SK-N-SH treated with all-trans-retinoic acid at 6 μM for 48 hours (cell line): ENCODE measurements around the gene OR13D1.

Source experiments
- ATAC-seq: fragments of 200-7000 bp; cut with Tn5 transposase; 3 replicates; pipeline ENCODE4 v1.9.1; 2020; ENCODE audit warnings: mild to moderate bottlenecking, moderate library complexity
- ARNTL ChIP-seq: fragments of 450-650 bp; formaldehyde crosslinking; IDR thresholded peaks from 2 replicates; pipeline ENCODE4 v1.5.0; 2020; ENCODE audit warnings: low read depth, mild to moderate bottlenecking, moderate library complexity, borderline replicate concordance
- BACH2 ChIP-seq: fragments of 250-450 bp; sonication (Bioruptor Pico); IDR thresholded peaks from 2 replicates; pipeline ENCODE4 v1.9.0; 2021; ENCODE audit warnings: mild to moderate bottlenecking, borderline replicate concordance
- ESRRG ChIP-seq: fragments of 250-450 bp; sonication (Bioruptor Pico); IDR thresholded peaks from 2 replicates; pipeline ENCODE4 v1.6.1; 2021; ENCODE audit warnings: mild to moderate bottlenecking
- GLIS3 ChIP-seq: fragments of 250-450 bp; sonication (Bioruptor Pico); IDR thresholded peaks from 2 replicates; pipeline ENCODE4 v1.5.0; 2020; ENCODE audit warnings: mild to moderate bottlenecking, moderate library complexity
- OSR1 ChIP-seq: fragments of 250-450 bp; sonication (Bioruptor Pico); IDR thresholded peaks from 2 replicates; pipeline ENCODE4 v1.8.0; 2022; ENCODE audit warnings: moderate library complexity, mild to moderate bottlenecking, inconsistent platforms
- PPARA ChIP-seq: fragments of 250-450 bp; sonication (Bioruptor Pico); IDR thresholded peaks from 2 replicates; pipeline ENCODE4 v1.5.0; 2020; ENCODE audit warnings: mild to moderate bottlenecking, borderline replicate concordance
- RARB ChIP-seq: fragments of 250-450 bp; sonication (Bioruptor Pico); IDR thresholded peaks from 2 replicates; pipeline ENCODE4 v1.8.0; 2021; ENCODE audit warnings: mild to moderate bottlenecking, moderate library complexity
- SNAI2 ChIP-seq: fragments of 250-450 bp; sonication (Bioruptor Pico); IDR thresholded peaks from 2 replicates; pipeline ENCODE4 v1.5.0; 2020; ENCODE audit warnings: mild to moderate bottlenecking, moderate library complexity
- TOX ChIP-seq: fragments of 250-450 bp; sonication (Bioruptor Pico); IDR thresholded peaks from 2 replicates; pipeline ENCODE4 v1.8.0; 2021; ENCODE audit warnings: mild to moderate bottlenecking, moderate library complexity, borderline replicate concordance
- ZC3H10 ChIP-seq: fragments of 250-450 bp; sonication (Bioruptor Pico); IDR thresholded peaks from 2 replicates; pipeline ENCODE4 v1.5.1; 2021; ENCODE audit warnings: mild to moderate bottlenecking, moderate library complexity
- ZFP30 ChIP-seq: fragments of 450-650 bp; formaldehyde crosslinking; IDR thresholded peaks from 2 replicates; pipeline ENCODE4 v1.5.0; 2022; ENCODE audit warnings: mild to moderate bottlenecking, moderate library complexity
- ZNF70 ChIP-seq: fragments of 450-650 bp; formaldehyde crosslinking; IDR thresholded peaks from 2 replicates; pipeline ENCODE4 v1.5.0; 2020; ENCODE audit warnings: mild to moderate bottlenecking, moderate library complexity
- ZNF8 ChIP-seq: fragments of 450-650 bp; formaldehyde crosslinking; IDR thresholded peaks from 2 replicates; pipeline ENCODE4 v1.5.0; 2020; ENCODE audit warnings: mild to moderate bottlenecking, moderate library complexity
- TF ChIP-seq, protein P1 (sequence below): fragments of 250-450 bp; sonication (Bioruptor Pico); IDR thresholded peaks from 2 replicates; pipeline ENCODE4 v1.8.0; 2021; ENCODE audit warnings: low read depth, mild to moderate bottlenecking, moderate library complexity, borderline replicate concordance
- TF ChIP-seq, protein P2 (sequence below): fragments of 250-450 bp; sonication (Bioruptor Pico); IDR thresholded peaks from 2 replicates; pipeline ENCODE4 v1.5.0; 2020; ENCODE audit warnings: mild to moderate bottlenecking, moderate library complexity
- TF ChIP-seq, protein P3 (sequence below): fragments of 250-450 bp; sonication (Bioruptor Pico); IDR thresholded peaks from 2 replicates; pipeline ENCODE4 v1.8.0; 2020; ENCODE audit warnings: mild to moderate bottlenecking, moderate library complexity, borderline replicate concordance

The OR13D1 gene, protein sequence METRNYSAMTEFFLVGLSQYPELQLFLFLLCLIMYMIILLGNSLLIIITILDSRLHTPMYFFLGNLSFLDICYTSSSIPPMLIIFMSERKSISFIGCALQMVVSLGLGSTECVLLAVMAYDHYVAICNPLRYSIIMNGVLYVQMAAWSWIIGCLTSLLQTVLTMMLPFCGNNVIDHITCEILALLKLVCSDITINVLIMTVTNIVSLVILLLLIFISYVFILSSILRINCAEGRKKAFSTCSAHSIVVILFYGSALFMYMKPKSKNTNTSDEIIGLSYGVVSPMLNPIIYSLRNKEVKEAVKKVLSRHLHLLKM

DNA sequence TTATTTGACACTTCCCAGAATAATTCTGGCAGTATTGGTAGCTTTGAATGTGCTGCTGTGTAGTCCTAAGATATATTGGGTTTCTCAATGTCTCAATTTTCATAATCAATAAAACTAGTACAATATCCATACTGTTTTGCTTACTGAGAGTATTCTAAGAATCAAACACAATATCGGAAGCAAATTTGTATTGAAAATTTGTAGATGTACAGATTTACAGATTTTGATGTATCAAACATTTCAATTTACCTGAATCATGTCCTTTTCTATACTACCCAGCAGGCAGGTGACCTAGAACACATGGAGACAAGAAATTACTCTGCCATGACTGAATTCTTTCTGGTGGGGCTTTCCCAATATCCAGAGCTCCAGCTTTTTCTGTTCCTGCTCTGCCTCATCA, at the start of gene OR13D1:
Gene OR13D1, plus strand, starts transcription at position 301 of the 400 bp plus-strand sequence. Its CDS starts 0 bp downstream, at position 301.
- ATAC-seq = no peak
- no peak for TF ChIP-seq TOX (CRISPR knock-in tag)
- TF ChIP-seq, protein P1, sequence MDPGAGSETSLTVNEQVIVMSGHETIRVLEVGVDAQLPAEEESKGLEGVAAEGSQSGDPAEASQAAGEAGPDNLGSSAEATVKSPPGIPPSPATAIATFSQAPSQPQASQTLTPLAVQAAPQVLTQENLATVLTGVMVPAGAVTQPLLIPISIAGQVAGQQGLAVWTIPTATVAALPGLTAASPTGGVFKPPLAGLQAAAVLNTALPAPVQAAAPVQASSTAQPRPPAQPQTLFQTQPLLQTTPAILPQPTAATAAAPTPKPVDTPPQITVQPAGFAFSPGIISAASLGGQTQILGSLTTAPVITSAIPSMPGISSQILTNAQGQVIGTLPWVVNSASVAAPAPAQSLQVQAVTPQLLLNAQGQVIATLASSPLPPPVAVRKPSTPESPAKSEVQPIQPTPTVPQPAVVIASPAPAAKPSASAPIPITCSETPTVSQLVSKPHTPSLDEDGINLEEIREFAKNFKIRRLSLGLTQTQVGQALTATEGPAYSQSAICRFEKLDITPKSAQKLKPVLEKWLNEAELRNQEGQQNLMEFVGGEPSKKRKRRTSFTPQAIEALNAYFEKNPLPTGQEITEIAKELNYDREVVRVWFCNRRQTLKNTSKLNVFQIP (CRISPR knock-in tag) = no peak
- no peak for TF ChIP-seq ESRRG (CRISPR knock-in tag)
- no peak for TF ChIP-seq ZNF8
- TF ChIP-seq, protein P2, sequence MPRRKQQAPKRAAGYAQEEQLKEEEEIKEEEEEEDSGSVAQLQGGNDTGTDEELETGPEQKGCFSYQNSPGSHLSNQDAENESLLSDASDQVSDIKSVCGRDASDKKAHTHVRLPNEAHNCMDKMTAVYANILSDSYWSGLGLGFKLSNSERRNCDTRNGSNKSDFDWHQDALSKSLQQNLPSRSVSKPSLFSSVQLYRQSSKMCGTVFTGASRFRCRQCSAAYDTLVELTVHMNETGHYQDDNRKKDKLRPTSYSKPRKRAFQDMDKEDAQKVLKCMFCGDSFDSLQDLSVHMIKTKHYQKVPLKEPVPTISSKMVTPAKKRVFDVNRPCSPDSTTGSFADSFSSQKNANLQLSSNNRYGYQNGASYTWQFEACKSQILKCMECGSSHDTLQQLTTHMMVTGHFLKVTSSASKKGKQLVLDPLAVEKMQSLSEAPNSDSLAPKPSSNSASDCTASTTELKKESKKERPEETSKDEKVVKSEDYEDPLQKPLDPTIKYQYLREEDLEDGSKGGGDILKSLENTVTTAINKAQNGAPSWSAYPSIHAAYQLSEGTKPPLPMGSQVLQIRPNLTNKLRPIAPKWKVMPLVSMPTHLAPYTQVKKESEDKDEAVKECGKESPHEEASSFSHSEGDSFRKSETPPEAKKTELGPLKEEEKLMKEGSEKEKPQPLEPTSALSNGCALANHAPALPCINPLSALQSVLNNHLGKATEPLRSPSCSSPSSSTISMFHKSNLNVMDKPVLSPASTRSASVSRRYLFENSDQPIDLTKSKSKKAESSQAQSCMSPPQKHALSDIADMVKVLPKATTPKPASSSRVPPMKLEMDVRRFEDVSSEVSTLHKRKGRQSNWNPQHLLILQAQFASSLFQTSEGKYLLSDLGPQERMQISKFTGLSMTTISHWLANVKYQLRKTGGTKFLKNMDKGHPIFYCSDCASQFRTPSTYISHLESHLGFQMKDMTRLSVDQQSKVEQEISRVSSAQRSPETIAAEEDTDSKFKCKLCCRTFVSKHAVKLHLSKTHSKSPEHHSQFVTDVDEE = no peak
- no peak for TF ChIP-seq SNAI2 (CRISPR knock-in tag)

DNA sequence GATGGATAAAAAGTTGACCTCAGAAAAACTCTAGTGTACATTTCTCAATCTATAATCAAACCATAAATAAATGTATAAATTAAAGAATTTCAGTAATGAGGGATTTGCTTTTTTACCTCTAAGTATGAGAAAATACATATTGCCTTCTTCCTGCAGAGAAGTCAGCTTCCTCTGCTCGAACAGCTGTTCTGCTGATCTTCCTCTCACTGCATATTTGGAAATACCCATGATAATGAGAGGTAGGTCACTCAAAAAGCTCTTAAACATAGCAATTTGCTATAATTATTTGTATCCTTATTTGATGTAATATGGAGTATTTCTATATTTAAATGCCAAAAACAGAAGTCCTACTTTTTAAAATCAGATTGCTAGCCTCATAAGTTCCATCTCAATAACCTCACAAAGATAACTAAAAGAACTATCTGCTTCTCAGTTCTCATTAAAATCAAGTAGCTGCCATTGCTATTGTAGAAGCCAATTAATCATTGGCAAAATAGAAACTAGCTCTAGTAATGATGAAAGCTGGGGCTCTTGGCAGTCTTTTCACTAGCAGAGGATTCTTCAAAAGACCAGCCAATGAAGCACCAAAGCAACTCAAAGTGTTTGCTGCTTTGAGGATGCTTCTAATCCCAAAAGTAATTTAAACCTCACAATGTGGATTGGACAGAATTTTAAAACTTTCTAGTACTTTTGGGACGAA, 35.7 kb upstream of the OR13D1 start:
- ATAC-seq = no peak
- no peak for TF ChIP-seq ZC3H10 (CRISPR knock-in tag)

DNA sequence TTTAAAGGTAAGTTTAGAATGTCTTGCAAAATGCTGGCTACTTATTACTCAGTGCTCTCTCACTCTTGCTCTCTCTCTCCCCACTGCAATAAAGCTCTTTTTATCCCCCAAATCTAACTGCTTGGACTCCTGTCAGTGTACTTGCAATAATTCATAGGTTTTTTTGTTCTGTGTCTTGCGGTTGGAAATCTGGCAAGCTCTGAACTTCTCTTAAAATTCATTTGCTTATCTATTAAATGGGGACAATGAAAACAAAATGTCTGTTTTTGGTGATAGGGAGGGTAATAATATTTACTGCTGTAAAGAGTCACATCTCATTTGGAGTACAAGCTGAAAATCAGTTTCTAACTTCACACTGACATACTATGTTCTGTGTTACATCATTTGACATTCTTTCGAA, 18.7 kb upstream of the OR13D1 start:
- ATAC-seq = no peak
- TF ChIP-seq, protein P2 = no peak
- TF ChIP-seq SNAI2 (CRISPR knock-in tag) (no peak), TOX (CRISPR knock-in tag) (no peak), RARB (CRISPR knock-in tag) (no peak), ZNF70 (no peak), ZFP30 (CRISPR knock-in tag) (no peak), OSR1 (CRISPR knock-in tag) (no peak), GLIS3 (no peak), BACH2 (CRISPR knock-in tag) (no peak), ESRRG (CRISPR knock-in tag) (no peak), PPARA (CRISPR knock-in tag) (no peak), ARNTL (CRISPR knock-in tag) (no peak)
- TF ChIP-seq, protein P1 (CRISPR knock-in tag) = no peak
- TF ChIP-seq, protein P3, sequence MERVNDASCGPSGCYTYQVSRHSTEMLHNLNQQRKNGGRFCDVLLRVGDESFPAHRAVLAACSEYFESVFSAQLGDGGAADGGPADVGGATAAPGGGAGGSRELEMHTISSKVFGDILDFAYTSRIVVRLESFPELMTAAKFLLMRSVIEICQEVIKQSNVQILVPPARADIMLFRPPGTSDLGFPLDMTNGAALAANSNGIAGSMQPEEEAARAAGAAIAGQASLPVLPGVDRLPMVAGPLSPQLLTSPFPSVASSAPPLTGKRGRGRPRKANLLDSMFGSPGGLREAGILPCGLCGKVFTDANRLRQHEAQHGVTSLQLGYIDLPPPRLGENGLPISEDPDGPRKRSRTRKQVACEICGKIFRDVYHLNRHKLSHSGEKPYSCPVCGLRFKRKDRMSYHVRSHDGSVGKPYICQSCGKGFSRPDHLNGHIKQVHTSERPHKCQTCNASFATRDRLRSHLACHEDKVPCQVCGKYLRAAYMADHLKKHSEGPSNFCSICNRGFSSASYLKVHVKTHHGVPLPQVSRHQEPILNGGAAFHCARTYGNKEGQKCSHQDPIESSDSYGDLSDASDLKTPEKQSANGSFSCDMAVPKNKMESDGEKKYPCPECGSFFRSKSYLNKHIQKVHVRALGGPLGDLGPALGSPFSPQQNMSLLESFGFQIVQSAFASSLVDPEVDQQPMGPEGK (CRISPR knock-in tag) = no peak
